Heart right ventricle (tissue), 16 donors: Measurements from ENCODE around the gene DTL. TPM values are rescaled to one million over a fixed set of nuclear protein-coding genes. Genes with fewer than 3 reads are reported as not detected.
"Not testable (repeated sequence)": the region's sequence is repeated elsewhere in the genome, so short reads cannot be mapped to it uniquely, and the experiment has no call there.

Experiments
- ATAC-seq, 8 donors: fragments of 200-7000 bp; cut with Tn5 transposase; one replicate each; pipeline ENCODE4 v1.9.1; 2020; ENCODE audit warnings: mild to moderate bottlenecking in 8 of 8, moderate library complexity in 8 of 8, moderate number of reproducible peaks in 1 of 8
- DNase-seq, 2 donors: peaks; one replicate each; pipeline ENCODE4 v3.0.0-alpha.2; 2020
- H3K27ac ChIP-seq, 10 donors: fragments of 200-600 bp; sonication (generic) in 2 of 10; one replicate each; pipeline versions ENCODE4 v1.5.0 to v1.8.0; 2020 to 2022; ENCODE audit warnings: mild to moderate bottlenecking in 3 of 10
- H3K27me3 ChIP-seq, 7 donors: fragments of 200-600 bp; one replicate each; pipeline ENCODE4 v1.8.0; 2021 to 2022; ENCODE audit warnings: mild to moderate bottlenecking in 2 of 7
- H3K36me3 ChIP-seq, 9 donors: fragments of 200-600 bp; sonication (generic) in 1 of 9; one replicate each; pipeline versions ENCODE4 v1.5.0 to v1.8.0; 2020 to 2022; ENCODE audit warnings: mild to moderate bottlenecking in 2 of 9
- H3K4me1 ChIP-seq, 9 donors: fragments of 200-600 bp; sonication (generic) in 1 of 9; one replicate each; pipeline versions ENCODE4 v1.5.0 to v1.8.0; 2020 to 2022; ENCODE audit warnings: mild to moderate bottlenecking in 4 of 9
- H3K4me3 ChIP-seq, 10 donors: fragments of 200-600 bp; sonication (generic) in 2 of 10; one replicate each; pipeline versions ENCODE4 v1.5.0 to v1.8.0; 2020 to 2022; ENCODE audit warnings: mild to moderate bottlenecking in 7 of 10, moderate library complexity in 2 of 10
- H3K9me3 ChIP-seq, 11 donors: fragments of 200-600 bp in 10 of 11; sonication (generic) in 2 of 11; one replicate each; pipeline versions ENCODE4 v1.5.0 to v1.8.0; 2013 to 2022; ENCODE audit warnings: mild to moderate bottlenecking in 2 of 11, control low read depth in 1 of 11, moderate library complexity in 1 of 11
- WGBS, 2 donors: extraction: QIAGEN DNeasy Blood & Tissue Kit; methylation state at CpG; one replicate each; pipeline ENCODE4 v1.1.7; 2013; ENCODE audit warnings: inconsistent platforms in 1 of 2; 5-methylcytosine and 5-hydroxymethylcytosine counted together
- intact Hi-C, 10 donors: fragments of 100-400 bp; cut with DNase I; formaldehyde crosslinking; loops; one replicate each; pipeline versions ENCODE4 v1.11.1 to v1.14.2; 2022
- long read RNA-seq, 3 donors: library from polyadenylated mRNA; unstranded; transcript quantifications; one replicate each; pipeline ENCODE4 v2.0.0, GENCODE V29; 2020 to 2021
- polyA plus RNA-seq, 2 donors: library from polyadenylated mRNA; stranded (reverse); fragments of 200-250 nt; gene quantifications; one replicate each; pipeline ENCODE4 v1.2.3, GENCODE V29; 2013
- total RNA-seq, 10 donors: library from RNA; stranded (reverse); fragmentation: NEBNext Ultra II Directional in 3 of 10; extraction: Animal tissue kit (Norgen Biotek cat#: 25700) in 3 of 10; gene quantifications; one replicate each; pipeline versions ENCODE4 v1.2.1 to v1.2.4, GENCODE V29; 2021 to 2023
- TF ChIP-seq, protein P1 (sequence below), 9 donors: fragments of 200-600 bp; sonication (generic) in 2 of 9; IDR thresholded peaks; one replicate each; pipeline versions ENCODE4 v1.5.0 to v1.8.0; 2021 to 2022; ENCODE audit warnings: antibody characterized with exemption in 9 of 9, mild to moderate bottlenecking in 5 of 9, moderate library complexity in 1 of 9
- donor health status: Arrhythmogenic right ventricular cardiomyopathy.
- donor health status: ischemic (EF 13 %, LVEDD 7.1; RV severe dilation, severe dysfunction).
- donor health status: healthy with polysubstance abuse.
- donor health status: DM: no; HTN: yes; CAD: no.
- donor health status: DM: no; HTN: no; CAD: no.
- donor health status: ischemic (EF 25% LVEDD 6.9; RV normal size, moderate dysfunction).
- donor health status: ischemic (EF 25% LVEDD 5.7; RV mildly dilated, moderate dysfunction).
- donor health status: healthy.
- donor health status: DM: yes; HTN: yes; CAD: no.
- donor health status: Ischemic cardiomyopathy.
- donor health status: ischemic (EF 35%, LVEDD 5.7; RV mildly dilated, moderate dysfunction).
- donor health status: nonischemic (EF 11% LVEDD 7.7; RV severe dilation, severe dysfunction).
- donor health status: DM: yes; HTN: yes; CAD: no.
- donor health status: PGD.
- donor health status: ischemic (EF 29% LVEDD 5.4; RV normal size, mild dysfunction).
- donor health status: nonischemic (EF 23%, LVEDD 6.1; RV moderate dilation, normal function).

Gene DTL, protein sequence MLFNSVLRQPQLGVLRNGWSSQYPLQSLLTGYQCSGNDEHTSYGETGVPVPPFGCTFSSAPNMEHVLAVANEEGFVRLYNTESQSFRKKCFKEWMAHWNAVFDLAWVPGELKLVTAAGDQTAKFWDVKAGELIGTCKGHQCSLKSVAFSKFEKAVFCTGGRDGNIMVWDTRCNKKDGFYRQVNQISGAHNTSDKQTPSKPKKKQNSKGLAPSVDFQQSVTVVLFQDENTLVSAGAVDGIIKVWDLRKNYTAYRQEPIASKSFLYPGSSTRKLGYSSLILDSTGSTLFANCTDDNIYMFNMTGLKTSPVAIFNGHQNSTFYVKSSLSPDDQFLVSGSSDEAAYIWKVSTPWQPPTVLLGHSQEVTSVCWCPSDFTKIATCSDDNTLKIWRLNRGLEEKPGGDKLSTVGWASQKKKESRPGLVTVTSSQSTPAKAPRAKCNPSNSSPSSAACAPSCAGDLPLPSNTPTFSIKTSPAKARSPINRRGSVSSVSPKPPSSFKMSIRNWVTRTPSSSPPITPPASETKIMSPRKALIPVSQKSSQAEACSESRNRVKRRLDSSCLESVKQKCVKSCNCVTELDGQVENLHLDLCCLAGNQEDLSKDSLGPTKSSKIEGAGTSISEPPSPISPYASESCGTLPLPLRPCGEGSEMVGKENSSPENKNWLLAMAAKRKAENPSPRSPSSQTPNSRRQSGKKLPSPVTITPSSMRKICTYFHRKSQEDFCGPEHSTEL
- total RNA-seq: 1 to 10 TPM in 2 of 10 donors, under 1 TPM in 8; 0.18 to 3.0 (median 0.58) TPM
- under 1 TPM; 0.07 to 0.35 TPM for polyA plus RNA-seq
- long read RNA-seq, donor 1: 0 reads
- long read RNA-seq, donor 2: 0 reads
- long read RNA-seq, donor 3, full-length matches to known transcripts: 1 of 2 reads
- long read RNA-seq, donor 3, partial matches to known transcripts: 1 of 2 reads
- long read RNA-seq, donor 3, other reads (novel, unspliced or antisense): 0 of 2 reads

DNA sequence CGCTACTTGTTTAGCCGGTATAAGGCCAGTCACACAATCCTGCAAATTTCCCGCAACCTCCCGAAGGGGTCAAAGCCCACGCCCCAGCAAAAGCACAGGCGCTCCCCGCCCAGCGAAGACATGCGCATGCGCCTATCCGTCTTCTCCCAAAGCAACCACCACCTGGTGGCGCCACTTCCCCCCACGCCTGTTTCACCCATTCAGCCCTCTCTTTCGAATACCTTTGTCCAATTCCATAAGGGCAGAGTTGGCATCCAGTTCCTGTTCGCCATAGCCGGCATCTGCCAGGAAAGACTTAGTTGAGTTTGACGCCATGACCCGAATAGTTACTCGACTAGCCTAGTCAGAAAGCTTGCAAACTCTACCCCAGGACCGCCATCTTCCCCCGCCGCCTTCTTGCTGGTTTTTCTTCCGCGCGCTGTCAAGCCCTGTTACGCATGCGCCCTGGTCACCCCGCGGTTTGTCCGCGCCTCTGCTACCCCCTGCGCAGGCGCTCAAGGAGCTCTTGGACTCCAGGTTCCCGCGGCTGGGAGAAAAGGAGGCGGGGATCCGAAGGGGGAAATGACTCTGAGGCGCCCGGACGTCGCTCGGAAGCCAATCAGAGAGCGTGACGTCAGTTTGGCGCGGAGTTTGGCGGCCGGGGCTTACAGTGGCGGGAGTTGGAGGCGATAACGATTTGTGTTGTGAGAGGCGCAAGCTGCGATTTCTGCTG, at the start of gene DTL, which contains the start of gene INTS7:
Gene DTL (plus strand): TSS at position 626 of the 712 bp plus-strand sequence. CDS start 143 bp downstream, outside the sequence.
Gene INTS7 (minus strand): TSS at position 435 of the 712 bp plus-strand sequence. CDS start 120 bp downstream, at position 315.
- H3K4me1 ChIP-seq: peaks cover 2 to 62% (median 30%) of the 10 kb centered on the region in 9 donors

DNA sequence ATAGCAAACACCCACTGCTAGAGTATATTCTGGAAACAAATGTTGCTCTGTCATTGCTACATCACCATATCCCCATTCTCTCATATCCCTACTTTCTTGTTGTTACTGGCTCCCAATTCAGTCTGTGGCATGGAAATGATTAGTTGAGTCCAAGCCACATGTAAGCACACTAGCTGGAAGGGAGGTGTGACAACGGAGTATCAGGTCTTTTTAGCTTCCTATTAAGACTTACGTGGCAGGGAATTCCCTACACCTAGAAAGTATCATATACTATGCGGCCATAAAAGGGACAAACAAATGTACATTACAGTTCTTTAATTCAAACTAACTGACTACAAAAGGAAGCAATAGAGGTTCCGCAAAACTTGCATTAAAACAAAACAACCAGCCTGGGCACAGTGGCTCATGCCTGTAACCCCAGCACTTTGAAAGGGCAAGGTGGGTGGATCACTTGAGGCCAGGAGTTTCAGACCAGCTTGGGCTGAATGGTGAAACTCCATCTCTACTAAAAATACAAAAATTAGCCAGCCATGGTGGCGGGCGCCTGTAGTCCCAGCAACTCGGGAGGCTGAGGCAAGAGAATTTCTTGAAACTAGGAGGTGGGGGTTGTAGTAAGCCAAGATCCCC, 48.8 kb upstream of the DTL start:
- Histone ChIP-seq H3K36me3 (peaks cover 0 to 57% (median 5%) of the 10 kb centered on the region in 9 donors), H3K4me1 (peaks cover 0 to 3% (median 0%) of the 10 kb centered on the region in 9 donors), H3K9me3 (no peaks in the 10 kb centered on the region), H3K27me3 (no peaks in the 10 kb centered on the region), H3K4me3 (no peak overlapping the region), H3K27ac (no peak overlapping the region)
- WGBS, 2 donors: 96% methylated on average over 7 of the region's 7 CpGs
- ATAC-seq (no peak), DNase-seq (no peak)
- TF ChIP-seq, protein P1, sequence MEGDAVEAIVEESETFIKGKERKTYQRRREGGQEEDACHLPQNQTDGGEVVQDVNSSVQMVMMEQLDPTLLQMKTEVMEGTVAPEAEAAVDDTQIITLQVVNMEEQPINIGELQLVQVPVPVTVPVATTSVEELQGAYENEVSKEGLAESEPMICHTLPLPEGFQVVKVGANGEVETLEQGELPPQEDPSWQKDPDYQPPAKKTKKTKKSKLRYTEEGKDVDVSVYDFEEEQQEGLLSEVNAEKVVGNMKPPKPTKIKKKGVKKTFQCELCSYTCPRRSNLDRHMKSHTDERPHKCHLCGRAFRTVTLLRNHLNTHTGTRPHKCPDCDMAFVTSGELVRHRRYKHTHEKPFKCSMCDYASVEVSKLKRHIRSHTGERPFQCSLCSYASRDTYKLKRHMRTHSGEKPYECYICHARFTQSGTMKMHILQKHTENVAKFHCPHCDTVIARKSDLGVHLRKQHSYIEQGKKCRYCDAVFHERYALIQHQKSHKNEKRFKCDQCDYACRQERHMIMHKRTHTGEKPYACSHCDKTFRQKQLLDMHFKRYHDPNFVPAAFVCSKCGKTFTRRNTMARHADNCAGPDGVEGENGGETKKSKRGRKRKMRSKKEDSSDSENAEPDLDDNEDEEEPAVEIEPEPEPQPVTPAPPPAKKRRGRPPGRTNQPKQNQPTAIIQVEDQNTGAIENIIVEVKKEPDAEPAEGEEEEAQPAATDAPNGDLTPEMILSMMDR (IDR thresholded peaks at IDR 0.05): no peak
- intact Hi-C loops: no loop called here

More for the DNA sequence above, at the start of gene DTL, which contains the start of gene INTS7:
- peak within 1 kb of the TSS; percentile 40 to 73 (median 62) for H3K4me3 ChIP-seq
- ATAC-seq: peak; percentile 97 to 99 (median 98)
- H3K36me3 ChIP-seq: no peaks in the 10 kb centered on the region
- no peaks in the 10 kb centered on the region for H3K27me3 ChIP-seq
- H3K27ac ChIP-seq: peak within 1 kb of the TSS; percentile 15 to 91 (median 86)
- WGBS, 2 donors: 0 to 1% methylated on average over 53 of the region's 53 CpGs
- TF ChIP-seq, protein P1 (IDR thresholded peaks at IDR 0.05): peak; percentile 83 to 99 (median 96)
- no peaks in the 10 kb centered on the region for H3K9me3 ChIP-seq
- intact Hi-C loops: loop anchor here in 5 of 10 donors (1.0 to 10.0 kb wide), 5 partner anchors 200 to 420 kb away; partner anchors contain the start of genes LPGAT1 (in 2 of the 5), NEK2 (in 1 of the 5) and PACC1 (in 1 of the 5)
- DNase-seq: peak; percentile 98 to 99

DNA sequence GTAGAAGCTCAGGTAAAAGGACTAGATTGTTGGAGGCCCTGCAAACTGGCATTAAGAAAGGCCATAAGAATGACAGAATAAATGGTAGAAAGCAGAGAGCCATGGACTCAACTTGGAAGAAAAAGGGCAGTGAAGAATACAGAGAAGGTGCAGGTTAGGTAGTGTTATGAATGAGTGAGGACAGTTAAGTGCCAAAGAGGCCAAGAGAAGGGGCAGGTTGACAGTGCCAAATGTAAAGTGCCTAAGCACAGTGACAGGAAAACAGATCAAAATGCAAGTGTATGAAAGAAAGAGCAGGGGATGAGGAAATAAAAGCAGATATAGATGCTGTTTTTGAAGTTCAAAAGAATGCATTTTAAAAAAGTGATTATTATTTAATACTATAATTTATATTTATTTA, 43.9 kb upstream of the DTL start:
- no peak overlapping the region for H3K27ac ChIP-seq
- TF ChIP-seq, protein P1 (IDR thresholded peaks at IDR 0.05): no peak
- intact Hi-C loops: no loop called here
- peaks cover 0 to 26% (median 3%) of the 10 kb centered on the region in 9 donors for H3K36me3 ChIP-seq
- H3K4me1 ChIP-seq: peaks cover 0 to 5% (median 0%) of the 10 kb centered on the region in 9 donors
- H3K9me3 ChIP-seq: peaks cover 0 to under 1% (median 0%) of the 10 kb centered on the region in 11 donors
- ATAC-seq: peak in 1 of 8 donors; percentile 41
- no peak overlapping the region for H3K4me3 ChIP-seq
- no peak for DNase-seq
- no peaks in the 10 kb centered on the region for H3K27me3 ChIP-seq

DNA sequence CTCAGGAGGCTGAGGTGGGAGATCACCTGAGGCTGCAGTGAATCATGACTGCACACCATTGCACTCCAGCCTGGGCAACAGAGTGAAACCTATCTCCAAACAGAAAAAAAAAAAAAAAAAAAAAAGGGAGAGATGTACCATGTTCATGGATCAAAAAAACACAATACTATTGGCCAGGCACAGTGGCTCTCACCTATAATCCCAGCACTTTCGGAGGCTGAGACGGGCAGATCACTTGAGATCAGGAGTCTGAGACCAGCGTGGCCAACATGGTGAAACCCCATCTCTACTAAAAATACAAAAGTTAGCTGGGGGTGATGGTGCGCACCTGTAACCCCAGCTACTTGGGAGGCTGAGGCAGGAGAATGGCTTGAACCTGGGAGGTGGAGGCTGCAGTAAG, 38.1 kb upstream of the DTL start:
- Histone ChIP-seq H3K36me3 (peaks cover 0 to 56% (median 8%) of the 10 kb centered on the region in 9 donors), H3K9me3 (peaks cover 0 to 16% (median 0%) of the 10 kb centered on the region in 11 donors)
- intact Hi-C loops, H3K27ac ChIP-seq, DNase-seq, H3K4me3 ChIP-seq, H3K4me1 ChIP-seq, ATAC-seq, H3K27me3 ChIP-seq: not testable (repeated sequence)
- WGBS, 2 donors: 98 to 100% methylated on average over 4 of the region's 4 CpGs
